ENCODE results near the gene OR1S2.
"Not testable (repeated sequence)": the region's sequence is repeated elsewhere in the genome, so short reads cannot be mapped to it uniquely, and the experiment has no call there.

Gene OR1S2

DNA sequence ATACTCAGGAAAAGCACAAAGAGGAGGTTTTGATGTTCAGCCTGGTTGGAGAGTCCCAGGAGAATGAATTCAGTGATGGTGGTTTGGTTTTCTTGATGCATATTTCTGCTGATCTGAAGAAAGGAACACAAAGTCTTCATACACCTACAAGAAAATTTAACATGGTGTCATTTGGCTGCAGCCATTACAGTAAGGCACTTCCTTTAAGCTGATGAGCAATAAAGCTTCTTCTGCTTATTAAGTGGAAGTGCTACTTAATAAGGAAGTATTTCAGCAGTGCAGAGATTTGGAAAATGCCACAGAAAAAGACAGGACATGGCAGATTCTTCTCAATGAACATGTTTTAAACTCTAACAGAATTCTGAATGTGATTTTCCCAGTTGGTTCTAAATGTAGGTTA is at the start of gene OR1S2:
TSS of gene OR1S2 (minus strand) at position 101 of the 400 bp plus-strand sequence. CDS start at position 101, 0 bp downstream.
- no peak for DNase-seq (ENCODE audit: low read depth)

- DNase-seq (ENCODE audit: low read depth) = no peak
These were observed 40.0 kb upstream of the OR1S2 start for GRCh38 chr11:58243954-58244353.

DNA sequence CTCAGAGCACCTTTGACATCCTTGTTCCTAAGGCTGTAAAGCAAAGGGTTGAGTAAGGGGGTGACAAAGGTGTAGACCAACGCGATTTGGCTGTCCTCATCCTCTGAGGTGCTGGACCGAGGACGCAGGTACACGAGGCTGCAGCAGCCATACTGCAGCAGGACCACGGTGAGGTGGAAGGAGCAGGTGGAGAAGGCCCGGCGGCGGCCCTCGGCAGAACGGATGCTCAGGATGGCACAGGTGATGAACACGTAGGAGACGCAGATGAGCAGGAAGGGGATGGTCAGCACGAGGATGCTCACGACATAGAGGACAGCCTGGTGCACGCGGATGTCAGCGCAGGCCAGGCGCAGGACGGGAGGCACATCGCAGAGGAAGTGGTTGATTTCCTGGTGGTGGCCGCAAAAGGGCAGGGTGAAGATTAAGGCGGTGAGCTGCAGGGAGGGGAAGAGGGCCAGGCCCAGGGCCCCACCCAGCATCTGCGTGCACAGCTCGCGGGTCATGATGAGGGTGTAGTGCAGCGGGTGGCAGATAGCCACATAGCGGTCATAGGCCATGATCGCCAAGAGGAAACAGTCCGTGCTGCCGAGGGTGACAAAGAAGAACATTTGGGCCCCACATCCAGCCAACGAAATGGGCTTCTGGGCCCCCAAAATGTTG is 24.1 kb upstream of the OR1S2 start:
- DNase-seq (ENCODE audit: low read depth) = no peak

GRCh38 chr11:58222721-58223120 is 18.8 kb upstream of the OR1S2 start:
- DNase-seq (ENCODE audit: low read depth) = no peak

DNA sequence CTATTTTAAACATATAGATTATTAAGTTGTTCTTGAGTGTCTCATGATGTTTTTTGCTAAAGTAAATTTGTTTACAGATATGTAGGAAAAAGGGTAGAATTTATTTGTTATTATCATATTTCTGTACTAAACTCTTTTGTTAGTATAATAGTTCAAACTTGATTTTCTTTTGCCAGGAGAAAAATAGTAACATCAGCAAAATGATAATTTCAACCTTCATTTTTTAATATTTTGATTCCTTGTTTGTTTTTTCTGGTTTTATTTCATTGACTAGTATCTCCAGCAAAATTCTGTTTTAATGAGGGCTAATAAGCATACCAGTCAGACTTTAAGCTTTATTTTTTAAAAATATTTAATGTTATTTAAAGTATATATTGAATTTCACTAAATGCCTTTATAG is 12.5 kb upstream of the OR1S2 start:
- DNase-seq (ENCODE audit: low read depth) = no peak

DNA sequence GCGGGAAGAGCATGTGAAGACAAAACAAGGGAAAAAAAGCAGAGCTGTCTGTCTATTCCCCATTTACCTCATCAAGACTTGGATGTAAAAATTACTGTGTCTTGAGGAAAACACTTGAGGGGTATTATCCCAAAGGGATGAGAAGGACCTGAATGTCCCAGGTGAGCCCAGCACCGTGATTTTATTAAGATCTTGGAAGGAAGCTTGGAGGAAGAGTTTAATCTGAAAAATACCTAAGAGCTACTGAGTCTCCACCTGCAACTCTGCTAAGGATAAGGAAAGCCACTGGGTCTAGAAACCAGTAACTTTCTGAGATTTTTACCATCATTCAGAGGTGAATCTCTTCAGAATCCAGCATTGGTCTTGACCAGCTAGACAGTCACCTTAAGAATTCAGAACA is 8.5 kb upstream of the OR1S2 start, which contains the start of gene OR1S1:
TSS of gene OR1S1 (plus strand) at position 301 of the 400 bp plus-strand sequence.
- DNase-seq (ENCODE audit: low read depth) = not testable (repeated sequence)

DNA sequence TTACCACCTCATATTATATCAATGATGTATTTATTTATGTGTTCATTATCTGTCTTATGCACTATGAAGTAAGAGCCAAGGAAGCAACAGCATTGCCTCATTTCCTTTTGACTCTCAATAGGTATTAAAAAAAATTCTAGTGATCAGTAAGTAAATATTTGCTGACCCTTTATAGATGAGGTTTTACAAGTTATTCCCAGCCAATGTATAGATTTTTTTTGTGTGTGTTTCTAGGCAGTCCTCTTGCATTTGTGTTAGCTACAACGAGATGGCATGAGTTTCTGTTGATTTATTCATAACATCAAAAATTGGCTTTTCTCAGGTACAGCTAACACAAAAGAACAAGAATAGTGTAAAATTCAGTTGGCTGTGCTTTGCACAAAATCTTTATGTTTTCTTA is 4.7 kb downstream of the OR1S2 start:
- DNase-seq (ENCODE audit: low read depth) = no peak

DNA sequence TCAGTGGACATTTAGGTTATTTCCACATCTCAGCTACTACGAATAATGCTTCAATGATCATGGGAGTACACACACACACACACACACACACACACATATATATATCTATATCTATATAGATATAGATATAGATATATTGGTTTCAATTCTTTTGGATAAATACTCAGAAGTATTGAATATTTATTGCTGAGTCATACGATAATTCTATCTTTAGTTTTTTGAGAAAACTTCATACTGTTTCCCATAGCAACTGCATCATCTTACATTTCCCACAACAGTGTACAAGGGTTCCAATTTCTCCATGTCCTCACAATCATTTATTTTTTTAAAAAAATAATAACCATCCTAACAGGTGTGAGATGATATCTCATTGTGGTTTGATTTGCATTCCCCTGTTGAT is 8.0 kb downstream of the OR1S2 start:
- no peak for DNase-seq (ENCODE audit: low read depth)

- no peak for DNase-seq (ENCODE audit: low read depth)
These were observed 10.6 kb downstream of the OR1S2 start for GRCh38 chr11:58193391-58193790.

- DNase-seq (ENCODE audit: low read depth) = no peak
These were observed 11.7 kb downstream of the OR1S2 start for GRCh38 chr11:58192229-58192628.

GRCh38 chr11:58188770-58189169 is 15.2 kb downstream of the OR1S2 start, which contains the start of gene OR9Q2:
TSS of gene OR9Q2 (plus strand) at chr11:58189070. CDS start at chr11:58190491, 1,421 bp downstream.
- DNase-seq (ENCODE audit: low read depth) = no peak

- no peak for DNase-seq (ENCODE audit: low read depth)
These were observed 17.0 kb downstream of the OR1S2 start for GRCh38 chr11:58186938-58187337.

DNA sequence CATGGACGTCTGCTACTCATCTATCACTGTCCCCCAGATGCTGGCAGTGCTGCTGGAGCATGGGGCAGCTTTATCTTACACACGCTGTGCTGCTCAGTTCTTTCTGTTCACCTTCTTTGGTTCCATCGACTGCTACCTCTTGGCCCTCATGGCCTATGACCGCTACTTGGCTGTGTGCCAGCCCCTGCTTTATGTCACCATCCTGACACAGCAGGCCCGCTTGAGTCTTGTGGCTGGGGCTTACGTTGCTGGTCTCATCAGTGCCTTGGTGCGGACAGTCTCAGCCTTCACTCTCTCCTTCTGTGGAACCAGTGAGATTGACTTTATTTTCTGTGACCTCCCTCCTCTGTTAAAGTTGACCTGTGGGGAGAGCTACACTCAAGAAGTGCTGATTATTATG is 24.3 kb downstream of the OR1S2 start:
- no peak for DNase-seq (ENCODE audit: low read depth)

- no peak for DNase-seq (ENCODE audit: low read depth)
These were observed 25.5 kb downstream of the OR1S2 start for GRCh38 chr11:58178444-58178843.

DNA sequence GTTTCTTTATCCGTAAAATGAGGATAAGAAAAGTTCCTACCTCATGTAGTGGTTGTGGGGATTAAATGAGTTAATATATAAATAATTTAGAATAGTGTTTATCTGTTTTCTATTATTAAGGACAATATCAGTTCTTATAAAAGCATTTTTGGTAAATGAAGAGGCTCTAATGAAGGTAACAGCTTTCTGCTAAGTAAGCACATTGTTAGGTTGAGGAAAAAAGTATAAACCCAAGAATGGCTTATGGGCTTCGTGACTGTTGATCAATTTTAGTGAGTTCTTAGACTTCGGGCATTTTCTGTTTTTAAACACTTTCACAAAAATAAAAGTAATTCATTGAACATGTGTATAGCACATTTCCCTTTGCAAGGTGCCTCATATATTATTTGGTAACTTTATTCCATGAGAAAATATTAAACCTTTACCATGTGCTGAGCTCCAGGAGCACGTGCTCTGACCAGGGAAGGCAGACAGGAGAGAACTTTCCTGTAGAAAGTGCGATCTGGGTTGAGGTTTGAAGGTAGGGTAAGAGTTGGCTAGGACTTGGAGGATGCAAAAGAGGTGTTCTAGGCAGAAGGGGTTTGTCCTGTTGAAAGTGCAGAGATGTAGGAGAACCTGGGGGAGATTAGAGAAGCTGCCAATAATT is 26.4 kb downstream of the OR1S2 start:
- no peak for DNase-seq (ENCODE audit: low read depth)

- no peak for DNase-seq (ENCODE audit: low read depth)
These were observed 38.3 kb downstream of the OR1S2 start for GRCh38 chr11:58165504-58166106.

DNA sequence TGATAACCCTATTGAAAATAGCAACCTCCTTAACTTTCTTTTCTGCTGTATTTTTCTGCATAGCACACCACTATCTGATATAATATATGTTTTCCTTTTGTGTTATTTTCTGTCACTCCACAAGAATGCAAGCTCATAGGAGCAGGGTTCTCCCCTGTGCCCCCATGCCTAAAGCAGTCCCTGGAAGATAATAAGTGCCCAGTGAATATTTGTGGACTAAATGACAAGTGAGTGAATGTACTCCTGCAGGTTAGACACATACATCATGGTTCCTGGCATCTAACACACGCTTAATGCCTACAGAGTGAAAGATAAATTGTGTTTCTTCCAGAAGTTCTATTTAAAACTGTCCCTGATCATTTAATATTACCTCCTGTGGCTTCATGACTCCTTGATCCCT is 39.0 kb downstream of the OR1S2 start:
- no peak for DNase-seq (ENCODE audit: low read depth)

- DNase-seq (ENCODE audit: low read depth) = no peak
These were observed 39.6 kb downstream of the OR1S2 start for GRCh38 chr11:58164389-58164788.

All from stimulated activated CD8-positive, alpha-beta memory T cell treated with anti-CD3 and anti-CD28 coated beads, Interleukin-12 subunit alpha, Interleukin-12 subunit beta, amount 100 ng/mL, for 1 hour (primary cell).